Aorta (tissue), 5 donors: ENCODE data around the gene MIF4GD. TPM values are rescaled to one million over a fixed set of nuclear protein-coding genes. Genes with fewer than 3 reads are reported as not detected.
"Not testable (repeated sequence)": the region's sequence is repeated elsewhere in the genome, so short reads cannot be mapped to it uniquely, and the experiment has no call there.

Source experiments
- ATAC-seq: fragments of 200-7000 bp; cut with Tn5 transposase; one replicate; pipeline ENCODE4 v1.9.1; 2022; ENCODE audit warnings: moderate library complexity; ENCODE audit not compliant: low FRiP score
- DNase-seq, 2 donors: peaks; one replicate each; pipeline ENCODE4 v3.0.0-alpha.2; 2020
- H3K27ac ChIP-seq, 2 donors: one replicate each; pipeline ENCODE4 v1.5.1; 2013; ENCODE audit warnings: low read length in 2 of 2, mild to moderate bottlenecking in 2 of 2, moderate library complexity in 2 of 2, control low read depth in 1 of 2, inconsistent platforms in 1 of 2, low read depth in 1 of 2
- H3K27me3 ChIP-seq, 2 donors: one replicate each; pipeline ENCODE4 v1.6.1; 2013; ENCODE audit warnings: control low read depth in 1 of 2, low read length in 1 of 2, mild to moderate bottlenecking in 1 of 2, moderate library complexity in 1 of 2; ENCODE audit not compliant: insufficient read depth in 2 of 2, control insufficient read depth in 1 of 2
- H3K36me3 ChIP-seq, 2 donors: one replicate each; pipeline ENCODE4 v1.6.1; 2013; ENCODE audit warnings: control low read depth in 1 of 2, low read length in 1 of 2, mild to moderate bottlenecking in 1 of 2; ENCODE audit not compliant: insufficient read depth in 2 of 2, control insufficient read depth in 1 of 2
- H3K4me1 ChIP-seq, 2 donors: one replicate each; pipeline ENCODE4 v1.6.1; 2013; ENCODE audit warnings: low read length in 2 of 2, control low read depth in 1 of 2, mild to moderate bottlenecking in 1 of 2, moderate library complexity in 1 of 2; ENCODE audit not compliant: insufficient read depth in 2 of 2, control insufficient read depth in 1 of 2
- H3K4me3 ChIP-seq, 2 donors: one replicate each; pipeline ENCODE4 v1.5.1; 2013; ENCODE audit warnings: low read length in 2 of 2, control low read depth in 1 of 2, mild to moderate bottlenecking in 1 of 2
- H3K9me3 ChIP-seq: one replicate; pipeline ENCODE4 v1.6.1; 2013; ENCODE audit warnings: mild to moderate bottlenecking, low read length; ENCODE audit not compliant: control insufficient read depth
- whole genome bisulfite sequencing, 2 donors: extraction: QIAGEN DNeasy Blood & Tissue Kit; methylation state at CpG; one replicate each; pipeline ENCODE4 v1.1.7; 2013; 5-methylcytosine and 5-hydroxymethylcytosine counted together
- intact Hi-C, 2 donors: fragments of 100-400 bp; cut with DNase I; formaldehyde crosslinking; loops; one replicate each; pipeline versions ENCODE4 v1.14.2 to v1.15.0; 2022
- polyA plus RNA-seq, 2 donors: library from polyadenylated mRNA; stranded (reverse); fragments of 200-250 nt; gene quantifications; one replicate each; pipeline ENCODE4 v1.2.3, GENCODE V29; 2013
- total RNA-seq, 2 donors: library from RNA; stranded (reverse); fragmentation: NEBNext Ultra II Directional; extraction: Animal tissue kit (Norgen Biotek cat#: 25700); gene quantifications; one replicate each; pipeline ENCODE4 v1.2.1, GENCODE V29; 2021
- donor health status: healthy with polysubstance abuse.
- donor health status: Bipolar disorder and iron deficiency.
- donor health status: DM: no; HTN: no; CAD: no.
- donor health status: DM: no; HTN: no; CAD: no.
- donor health status: DM: yes; HTN: yes; CAD: no.

Gene MIF4GD
- total and polyA plus RNA-seq, 4 donors: 26.2 to 33.0 (median 27.5) TPM

DNA sequence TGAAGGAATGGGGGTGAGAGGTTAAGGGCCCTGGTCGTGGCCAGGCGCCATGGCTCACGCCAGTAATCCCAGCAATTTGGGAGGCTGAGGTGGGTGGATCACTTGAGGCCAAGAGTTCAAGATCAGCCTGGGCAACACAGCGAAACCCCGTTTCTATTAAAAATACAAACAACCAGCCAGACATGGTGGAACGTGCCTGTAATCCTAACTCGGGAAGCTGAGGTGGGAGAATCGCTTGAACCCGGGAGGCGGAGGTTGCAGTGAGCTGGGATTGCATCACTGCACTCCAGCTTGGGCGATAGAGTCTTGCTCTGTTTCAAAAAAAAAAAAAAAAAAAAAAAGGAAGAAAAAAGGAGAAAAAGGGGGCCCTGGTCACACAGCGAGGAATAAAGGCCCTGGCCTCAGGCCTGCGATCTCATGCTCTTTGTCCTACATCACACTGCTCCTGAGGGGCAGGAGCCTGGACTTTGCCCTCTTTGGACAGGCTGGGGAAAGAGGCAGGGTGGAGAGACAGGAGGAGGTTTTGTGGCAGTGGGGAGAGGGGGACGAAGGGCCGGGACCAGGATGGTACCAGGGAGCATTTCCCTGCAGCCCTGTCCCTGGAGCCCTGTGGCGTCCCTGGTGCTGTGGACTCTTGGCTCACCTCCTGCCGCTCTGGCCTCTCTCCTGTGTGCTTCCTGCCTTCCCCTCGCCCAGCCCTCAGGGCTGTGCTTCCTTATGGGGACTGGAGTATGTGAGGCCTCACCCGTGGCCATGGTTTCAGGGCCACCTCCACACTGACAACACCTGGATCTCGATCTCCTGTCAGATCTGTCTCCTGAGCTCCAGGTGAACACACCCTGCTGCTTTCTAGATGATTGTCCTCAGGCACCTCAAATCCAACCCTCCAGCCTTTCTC lies 38.0 kb upstream of the MIF4GD start:
- no peak overlapping the region for H3K4me3 ChIP-seq
- H3K9me3 ChIP-seq: no peaks in the 10 kb centered on the region
- ATAC-seq (no peak), DNase-seq (peak in 1 of 2 donors; percentile 72)
- no peaks in the 10 kb centered on the region for H3K27me3 ChIP-seq
- no peak overlapping the region for H3K27ac ChIP-seq
- intact Hi-C loops: no loop called here
- WGBS, 2 donors: 74 to 79% methylated on average over 19 to 20 of the region's 20 CpGs
- H3K4me1 ChIP-seq: no peaks in the 10 kb centered on the region
- no peaks in the 10 kb centered on the region for H3K36me3 ChIP-seq

DNA sequence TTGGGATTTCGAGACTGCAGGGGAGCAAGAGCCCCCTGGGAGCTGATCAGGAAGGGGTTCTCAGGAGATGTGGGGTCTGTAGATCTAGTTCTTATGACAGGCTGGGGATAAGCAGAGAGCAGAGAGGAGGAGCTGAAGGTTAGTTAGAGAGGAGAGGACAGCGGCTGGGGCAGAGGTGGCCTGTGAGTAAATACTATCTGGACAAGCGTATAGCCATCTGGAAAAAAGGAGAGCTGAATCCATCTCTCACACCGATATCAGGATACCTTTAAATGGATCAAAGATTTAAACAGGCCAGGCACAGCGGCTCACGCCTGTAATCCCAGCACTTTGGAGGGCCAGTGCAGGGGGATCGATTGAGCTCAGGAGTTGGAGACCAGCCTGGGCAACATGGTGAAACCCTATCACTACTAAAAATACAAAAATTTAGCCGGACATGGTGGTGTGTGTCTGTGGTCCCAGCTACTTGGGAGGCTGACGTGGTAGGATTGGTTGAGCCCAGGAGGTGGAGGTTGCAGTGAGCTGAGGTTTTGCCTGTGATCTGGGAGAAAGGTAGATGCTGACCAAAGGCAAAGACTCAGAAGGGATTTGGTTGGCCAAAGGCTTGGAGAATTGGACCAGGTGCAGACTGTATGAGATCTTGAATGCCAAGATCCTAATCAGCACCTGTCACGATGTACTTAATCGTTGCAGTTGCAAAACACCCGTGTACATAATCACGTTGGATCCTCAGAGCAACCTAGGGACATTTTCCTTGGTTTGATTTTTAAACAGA lies 37.1 kb upstream of the MIF4GD start:
- Histone ChIP-seq H3K27me3 (no peaks in the 10 kb centered on the region), H3K36me3 (no peaks in the 10 kb centered on the region), H3K27ac (no peak overlapping the region), H3K9me3 (no peaks in the 10 kb centered on the region), H3K4me3 (no peak overlapping the region), H3K4me1 (no peaks in the 10 kb centered on the region)
- intact Hi-C loops: no loop called here
- WGBS, 2 donors: 78 to 86% methylated on average over 13 of the region's 13 CpGs
- DNase-seq: no peak
- no peak for ATAC-seq

DNA sequence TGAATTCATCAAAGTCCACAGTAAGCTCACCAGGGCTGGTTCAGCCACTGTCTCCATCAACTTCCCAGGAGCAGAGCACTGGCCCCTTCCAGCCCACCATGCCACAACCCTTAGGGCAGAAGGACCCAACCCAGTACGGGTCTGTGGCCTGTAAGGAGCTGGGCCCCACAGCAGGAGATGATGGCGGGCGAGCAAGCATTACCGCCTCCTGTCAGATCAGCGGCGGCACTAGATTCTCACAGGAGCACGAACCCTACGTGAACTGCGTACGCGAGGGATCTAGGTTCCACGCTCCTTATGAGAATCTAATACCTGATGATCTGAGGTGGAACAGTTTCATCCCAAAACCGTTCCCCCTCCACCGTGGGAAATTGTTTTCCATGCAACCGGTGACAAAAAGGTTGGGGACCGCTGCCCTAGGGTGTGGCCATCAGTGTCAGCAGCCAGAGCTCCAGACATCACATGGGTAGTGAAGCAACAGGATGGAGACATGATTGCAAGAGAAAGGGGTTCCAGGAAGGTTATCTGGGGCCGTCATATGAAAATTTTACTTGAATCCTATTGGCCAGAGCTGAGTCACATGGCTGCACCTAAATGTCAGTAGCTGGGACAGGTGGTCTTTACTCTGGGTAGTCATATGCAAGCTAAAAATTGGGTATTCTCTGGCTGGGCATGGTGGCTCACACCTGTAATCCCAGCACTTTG lies 30.6 kb upstream of the MIF4GD start:
- ATAC-seq (no peak), DNase-seq (no peak)
- no peak overlapping the region for H3K4me3 ChIP-seq
- H3K9me3 ChIP-seq: no peaks in the 10 kb centered on the region
- intact Hi-C loops: no loop called here
- 86 to 88% methylated on average over 17 of the region's 17 CpGs for WGBS, 2 donors
- H3K27ac ChIP-seq: no peak overlapping the region
- no peaks in the 10 kb centered on the region for H3K27me3 ChIP-seq
- no peaks in the 10 kb centered on the region for H3K36me3 ChIP-seq
- H3K4me1 ChIP-seq: no peaks in the 10 kb centered on the region

DNA sequence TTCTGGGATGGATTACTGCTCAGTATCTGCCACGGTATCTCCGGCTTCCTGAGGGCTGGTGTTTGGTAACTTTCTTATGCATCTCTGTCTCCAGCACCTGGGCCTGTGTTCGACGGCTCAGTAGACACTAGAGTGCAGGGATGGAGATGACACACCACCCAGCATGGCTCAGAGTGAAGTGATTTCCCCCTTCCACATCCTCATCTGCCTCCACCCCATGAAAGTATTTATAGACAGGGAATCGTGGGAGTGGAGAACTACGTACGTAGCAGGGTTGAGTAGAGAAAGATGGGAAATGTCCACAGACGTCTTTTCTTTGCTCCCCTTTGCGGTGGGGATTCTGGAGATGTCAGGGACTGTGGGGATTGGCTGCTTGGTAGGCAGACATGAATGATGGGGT lies 30.0 kb upstream of the MIF4GD start:
- no peak for ATAC-seq
- DNase-seq: no peak
- H3K27me3 ChIP-seq: no peaks in the 10 kb centered on the region
- no peaks in the 10 kb centered on the region for H3K36me3 ChIP-seq
- H3K4me3 ChIP-seq: no peak overlapping the region
- WGBS, 2 donors: 82 to 84% methylated on average over 9 of the region's 9 CpGs
- H3K27ac ChIP-seq: no peak overlapping the region
- intact Hi-C loops: no loop called here
- no peaks in the 10 kb centered on the region for H3K9me3 ChIP-seq
- H3K4me1 ChIP-seq: no peaks in the 10 kb centered on the region

DNA sequence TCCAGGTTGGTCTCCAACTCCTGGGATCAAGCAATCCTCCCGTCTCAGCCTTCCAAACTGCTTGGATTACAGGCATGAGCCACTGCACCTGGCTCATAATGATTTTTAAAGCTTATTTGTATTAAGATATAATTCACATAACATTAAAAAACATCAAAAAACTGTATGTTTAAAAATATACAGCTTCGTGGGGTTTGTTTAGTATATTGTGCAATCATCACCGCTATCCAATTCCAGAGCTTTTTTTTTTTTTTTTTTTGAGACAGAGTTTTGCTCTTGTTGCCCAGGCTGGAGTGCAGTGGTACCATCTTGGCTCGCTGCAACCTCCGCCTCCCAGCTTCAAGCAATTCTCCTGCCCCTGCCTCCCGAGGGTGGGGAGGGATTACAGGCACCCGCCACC lies 29.2 kb upstream of the MIF4GD start:
- WGBS, 2 donors: 76 to 85% methylated on average over 7 of the region's 7 CpGs
- H3K27ac ChIP-seq: no peak overlapping the region
- H3K9me3 ChIP-seq: no peaks in the 10 kb centered on the region
- no peak overlapping the region for H3K4me3 ChIP-seq
- no peaks in the 10 kb centered on the region for H3K27me3 ChIP-seq
- ATAC-seq: no peak
- intact Hi-C loops: no loop called here
- DNase-seq: no peak
- H3K36me3 ChIP-seq: no peaks in the 10 kb centered on the region
- H3K4me1 ChIP-seq: no peaks in the 10 kb centered on the region

DNA sequence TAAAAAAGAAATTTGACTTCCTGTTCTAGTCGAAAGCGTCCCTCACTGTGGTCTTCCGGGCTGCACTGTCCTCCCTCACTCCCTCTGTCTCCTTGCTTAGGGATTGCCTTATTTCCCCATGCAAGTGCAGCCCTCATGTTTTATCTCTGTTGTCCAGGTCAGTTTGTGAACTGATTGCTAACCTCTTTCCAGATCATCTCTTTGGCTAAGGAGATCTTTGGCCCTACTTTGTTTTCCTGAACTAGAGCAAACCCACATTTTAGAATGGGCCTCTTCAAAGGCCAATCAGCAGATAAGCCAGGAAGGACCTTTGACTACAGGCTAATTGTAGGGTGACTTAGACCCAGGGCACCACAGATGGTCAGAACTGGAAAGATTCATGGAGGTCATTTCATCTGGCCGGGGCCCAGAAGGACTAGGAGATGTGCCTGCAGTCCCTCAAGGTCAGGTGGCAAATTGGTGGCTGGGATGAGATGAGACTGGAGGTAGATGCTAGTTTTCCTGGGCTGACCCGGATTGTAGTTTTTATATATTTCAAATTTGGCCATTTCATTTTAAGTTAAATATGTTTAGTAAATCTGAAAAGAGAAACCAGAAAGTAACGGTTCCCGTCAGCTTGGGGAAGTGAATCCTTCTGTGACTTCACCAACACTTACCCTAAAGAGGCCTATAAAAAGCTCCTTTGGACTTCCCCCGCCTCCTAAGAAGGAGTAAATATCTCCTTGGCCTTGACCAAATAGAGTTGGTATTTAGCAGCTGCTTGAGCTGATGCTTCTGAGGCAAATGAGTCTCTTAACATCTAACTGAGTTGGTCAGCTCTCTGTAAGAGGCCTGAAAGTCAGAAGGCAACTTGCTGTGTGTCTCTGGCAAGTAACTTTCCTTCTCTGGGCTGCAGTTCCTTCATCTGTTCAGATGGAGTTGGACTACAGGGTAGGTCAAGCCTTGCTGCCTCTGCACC lies 24.4 kb upstream of the MIF4GD start:
- Histone ChIP-seq H3K9me3 (no peaks in the 10 kb centered on the region), H3K36me3 (no peaks in the 10 kb centered on the region), H3K27ac (no peak overlapping the region), H3K27me3 (no peaks in the 10 kb centered on the region), H3K4me1 (no peaks in the 10 kb centered on the region), H3K4me3 (no peak overlapping the region)
- WGBS, 2 donors: 86% methylated on average over 8 of the region's 8 CpGs
- ATAC-seq: no peak
- intact Hi-C loops: no loop called here
- DNase-seq: no peak

DNA sequence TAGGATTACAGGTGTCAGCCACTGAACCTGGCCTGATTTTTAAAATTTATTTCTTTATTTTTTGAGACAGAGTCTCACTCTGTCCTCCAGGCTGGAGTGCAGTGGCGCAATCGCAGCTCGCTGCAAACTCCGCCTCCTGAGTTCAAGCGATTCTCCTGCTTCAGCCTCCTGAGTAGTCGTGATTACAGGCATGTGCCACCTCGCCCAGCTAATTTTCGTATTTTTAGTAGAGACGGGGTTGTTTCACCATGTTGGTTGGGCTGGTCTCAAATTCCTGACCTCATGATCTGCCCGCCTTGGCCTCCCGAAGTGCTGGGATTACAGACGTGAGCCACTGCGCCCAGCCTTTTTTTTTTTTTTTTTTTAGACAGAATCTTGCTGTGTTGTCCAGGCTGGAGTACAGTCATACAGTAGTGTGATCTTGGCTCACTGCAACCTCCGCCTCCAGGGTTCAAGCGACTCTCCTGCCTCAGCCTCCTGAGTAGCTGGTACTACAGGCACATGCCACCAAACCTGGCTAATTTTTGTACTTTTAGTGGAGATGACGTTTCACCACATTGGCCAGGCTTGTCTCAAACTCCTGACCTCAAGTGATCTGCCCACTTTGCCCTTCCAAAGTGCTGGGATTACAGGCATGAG lies 21.9 kb upstream of the MIF4GD start:
- H3K4me3 ChIP-seq, intact Hi-C loops, H3K36me3 ChIP-seq, H3K9me3 ChIP-seq, H3K27me3 ChIP-seq, ATAC-seq, H3K27ac ChIP-seq, H3K4me1 ChIP-seq: not testable (repeated sequence)
- 72% methylated on average over 15 to 16 of the region's 16 CpGs for WGBS, 2 donors
- peak in 1 of 2 donors; percentile 83 for DNase-seq
